H9 (cell line): ENCODE measurements around the gene TRERF1. TPM values are rescaled to one million over a fixed set of nuclear protein-coding genes. Genes with fewer than 3 reads are reported as not detected.

Source experiments
- DNase-seq: peaks from one replicate; pipeline ENCODE4 v3.0.0-alpha.2; 2017
- H2AFZ ChIP-seq: one replicate; pipeline ENCODE4 v1.6.1; 2013; ENCODE audit warnings: mild to moderate bottlenecking, low read length, control low read depth, moderate library complexity
- H2AK5ac ChIP-seq: 2 replicates; pipeline ENCODE4 v1.6.1; 2013; ENCODE audit warnings: low read length, control low read depth, mixed read lengths; ENCODE audit not compliant: insufficient read length
- H2BK120ac ChIP-seq: one replicate; pipeline ENCODE4 v1.6.1; 2013; ENCODE audit warnings: low read depth, mild to moderate bottlenecking, low read length, control low read depth, inconsistent platforms; ENCODE audit not compliant: poor library complexity, severe bottlenecking
- H2BK12ac ChIP-seq: 2 replicates; pipeline ENCODE4 v1.6.1; 2013; ENCODE audit warnings: low read length, control low read depth, mixed read lengths, low read depth; ENCODE audit not compliant: insufficient read length
- H2BK15ac ChIP-seq: 2 replicates; pipeline ENCODE4 v1.6.1; 2013; ENCODE audit warnings: low read depth, low read length, control low read depth
- H2BK20ac ChIP-seq: one replicate; pipeline ENCODE4 v1.6.1; 2013; ENCODE audit warnings: low read depth, mild to moderate bottlenecking, low read length, control low read depth, inconsistent platforms; ENCODE audit not compliant: poor library complexity, severe bottlenecking
- H2BK5ac ChIP-seq: 2 replicates; pipeline ENCODE4 v1.6.1; 2013; ENCODE audit warnings: low read length, control low read depth, mixed read lengths; ENCODE audit not compliant: insufficient read length
- H3K14ac ChIP-seq: 2 replicates; pipeline ENCODE4 v1.6.1; 2013; ENCODE audit warnings: low read length, control low read depth; ENCODE audit not compliant: insufficient read depth
- H3K18ac ChIP-seq: 2 replicates; pipeline ENCODE4 v1.6.1; 2013; ENCODE audit warnings: low read depth, mild to moderate bottlenecking, mixed read lengths, low read length, control low read depth; ENCODE audit not compliant: insufficient read length
- H3K23ac ChIP-seq: 2 replicates; pipeline ENCODE4 v1.6.1; 2013; ENCODE audit warnings: low read length, control low read depth, mixed read lengths, low read depth; ENCODE audit not compliant: insufficient read length
- H3K23me2 ChIP-seq: 2 replicates; pipeline ENCODE4 v1.6.1; 2013; ENCODE audit warnings: low read depth, mild to moderate bottlenecking, mixed read lengths, low read length, control low read depth; ENCODE audit not compliant: insufficient read length, poor library complexity, severe bottlenecking
- H3K27ac ChIP-seq: 2 replicates; pipeline ENCODE4 v1.5.1; 2013; ENCODE audit warnings: low read length, control low read depth, mixed read lengths, low read depth; ENCODE audit not compliant: insufficient read length
- H3K27me3 ChIP-seq: 2 replicates; pipeline ENCODE4 v1.6.1; 2013; ENCODE audit warnings: low read length, control low read depth, inconsistent platforms; ENCODE audit not compliant: insufficient read depth
- H3K4ac ChIP-seq: 2 replicates; pipeline ENCODE4 v1.6.1; 2013; ENCODE audit warnings: low read depth, mild to moderate bottlenecking, control low read depth, inconsistent platforms, low read length, moderate library complexity
- H3K4me1 ChIP-seq: 2 replicates; pipeline ENCODE4 v1.6.1; 2013; ENCODE audit warnings: low read length, control low read depth, inconsistent platforms; ENCODE audit not compliant: insufficient read depth
- H3K4me2 ChIP-seq: 2 replicates; pipeline ENCODE4 v1.6.1; 2013; ENCODE audit warnings: low read length, control low read depth, mixed read lengths; ENCODE audit not compliant: insufficient read length, insufficient read depth
- H3K56ac ChIP-seq: 2 replicates; pipeline ENCODE4 v1.6.1; 2013; ENCODE audit warnings: low read depth, mild to moderate bottlenecking, mixed read lengths, low read length, control low read depth; ENCODE audit not compliant: insufficient read length
- H3K79me1 ChIP-seq: 2 replicates; pipeline ENCODE4 v1.6.1; 2013; ENCODE audit warnings: low read depth, mild to moderate bottlenecking, moderate library complexity, low read length, control low read depth, inconsistent platforms; ENCODE audit not compliant: insufficient read depth, poor library complexity, severe bottlenecking
- H3K79me2 ChIP-seq: 2 replicates; pipeline ENCODE4 v1.6.1; 2013; ENCODE audit warnings: low read length, control low read depth, inconsistent platforms; ENCODE audit not compliant: insufficient read depth
- H3K9ac ChIP-seq: 2 replicates; pipeline ENCODE4 v1.6.1; 2013; ENCODE audit warnings: low read length, control low read depth, mixed read lengths; ENCODE audit not compliant: insufficient read length; ENCODE audit errors: extremely low read depth
- H3K9me3 ChIP-seq: one replicate; pipeline ENCODE4 v1.6.1; 2013; ENCODE audit warnings: low read depth, low read length, inconsistent platforms; ENCODE audit not compliant: control insufficient read depth
- H3T11ph ChIP-seq: one replicate; pipeline ENCODE4 v1.6.1; 2013; ENCODE audit warnings: mild to moderate bottlenecking, low read length, control low read depth, inconsistent platforms
- H4K20me1 ChIP-seq: one replicate; pipeline ENCODE4 v1.6.1; 2013; ENCODE audit not compliant: control insufficient read depth, insufficient read length, insufficient read depth
- H4K5ac ChIP-seq: 2 replicates; pipeline ENCODE4 v1.6.1; 2013; ENCODE audit warnings: low read depth, mild to moderate bottlenecking, mixed read lengths, low read length, control low read depth; ENCODE audit not compliant: insufficient read length
- H4K8ac ChIP-seq: replicated peaks from 2 replicates; pipeline ENCODE4 v1.6.1; 2013; ENCODE audit warnings: low read length, control low read depth, mixed read lengths, low read depth; ENCODE audit not compliant: insufficient read length
- H4K91ac ChIP-seq: 2 replicates; pipeline ENCODE4 v1.6.1; 2013; ENCODE audit warnings: low read depth, mild to moderate bottlenecking, moderate library complexity, mixed read lengths, low read length, control low read depth; ENCODE audit not compliant: insufficient read length
- H3K27ac Mint-ChIP-seq, 3 experiments: 2 replicates in 2 of 3; 3 replicates in 1 of 3; pipeline ENCODE4 v1.8.0; 2020 to 2021; ENCODE audit warnings: mixed read lengths in 3 of 3, mild to moderate bottlenecking in 1 of 3, moderate library complexity in 1 of 3
- H3K27me3 Mint-ChIP-seq: 2 replicates; pipeline ENCODE4 v1.8.0; 2021; ENCODE audit warnings: low read depth, mild to moderate bottlenecking, moderate library complexity, mixed read lengths
- H3K36me3 Mint-ChIP-seq, 3 experiments: 2 replicates in 2 of 3; 3 replicates in 1 of 3; pipeline ENCODE4 v1.8.0; 2020 to 2021; ENCODE audit warnings: low read depth in 3 of 3, mixed read lengths in 3 of 3; ENCODE audit not compliant: insufficient read depth in 1 of 3
- H3K4me1 Mint-ChIP-seq, 2 experiments: 2 replicates each; pipeline ENCODE4 v1.8.0; 2020; ENCODE audit warnings: mixed read lengths in 2 of 2
- H3K4me3 Mint-ChIP-seq, 2 experiments: 2 replicates in 1 of 2; 3 replicates in 1 of 2; pipeline ENCODE4 v1.8.0; 2020 to 2021; ENCODE audit warnings: mild to moderate bottlenecking in 2 of 2, mixed read lengths in 2 of 2, moderate library complexity in 1 of 2
- H3K9me3 Mint-ChIP-seq, 2 experiments: 2 replicates in 1 of 2; 3 replicates in 1 of 2; pipeline ENCODE4 v1.8.0; 2020; ENCODE audit warnings: mild to moderate bottlenecking in 2 of 2, mixed read lengths in 2 of 2, moderate library complexity in 1 of 2
- WGBS: extraction: QIAGEN DNeasy Blood & Tissue Kit; methylation state at CpG from one replicate; pipeline ENCODE4 v1.1.7; 2013; ENCODE audit warnings: missing lambda C conversion rate, low lambda C conversion rate, mixed read lengths; ENCODE audit not compliant: insufficient read length; ENCODE audit errors: extremely low coverage; 5-methylcytosine and 5-hydroxymethylcytosine counted together
- total RNA-seq: library from RNA; stranded (reverse); gene quantifications from 2 replicates; pipeline ENCODE4 v1.2.1, GENCODE V29; 2021
- TF ChIP-seq, protein P1 (sequence below): fragments of 200-600 bp; sonication (generic); conservative IDR thresholded peaks from 3 replicates; pipeline ENCODE4 v1.8.0; 2021; ENCODE audit warnings: antibody characterized with exemption, mild to moderate bottlenecking

TRERF1 gene
- total RNA-seq, 1 experiment from 2014 or later, result 19.7 TPM

GRCh38 chr6:42226161-42226611, 225.5 kb downstream of the TRERF1 start:
- no peaks in the 10 kb centered on the region; the same call in 1 of the 2 replicates for H3K27me3 Mint-ChIP-seq
- WGBS, result no CpG with 5 or more reads among the region's 3 CpGs
- H3K9me3 Mint-ChIP-seq, result no peaks in the 10 kb centered on the region
- Histone ChIP-seq H2BK20ac (no peak overlapping the region), H3K18ac (no peak overlapping the region), H3K9me3 (no peaks in the 10 kb centered on the region), H2BK5ac (no peak overlapping the region), H3K4me1 (no peaks in the 10 kb centered on the region), H4K20me1 (no peaks in the 10 kb centered on the region), H4K5ac (no peak overlapping the region), H2BK15ac (no peak overlapping the region), H3K14ac (no peak overlapping the region), H4K8ac (no peak overlapping the region), H3K56ac (no peak overlapping the region), H3T11ph (no peak overlapping the region), H3K4ac (no peak overlapping the region), H3K9ac (no peak overlapping the region), H2AK5ac (no peak overlapping the region), H3K23ac (no peak overlapping the region), H2AFZ (no peak overlapping the region), H4K91ac (no peak overlapping the region), H3K23me2 (no peaks in the 10 kb centered on the region), H3K27me3 (no peaks in the 10 kb centered on the region), H3K79me2 (no peaks in the 10 kb centered on the region), H3K4me2 (no peak overlapping the region), H3K27ac (no peak overlapping the region), H3K79me1 (no peaks in the 10 kb centered on the region), H2BK120ac (no peak overlapping the region), H2BK12ac (no peak overlapping the region)
- DNase-seq, result no peak
- H3K36me3 Mint-ChIP-seq, result peaks cover 3 to 23% (median 22%) of the 10 kb centered on the region in 3 experiments; a peak in 6 of 7 replicates
- peaks cover 0 to 5% of the 10 kb centered on the region in 2 experiments; a peak in 3 of 4 replicates for H3K4me1 Mint-ChIP-seq
- peak overlapping the region in 2 of 3 experiments; percentile 81 to 87; a peak in 3 of 7 replicates for H3K27ac Mint-ChIP-seq
- H3K4me3 Mint-ChIP-seq, result no peak overlapping the region
- TF ChIP-seq, protein P1, sequence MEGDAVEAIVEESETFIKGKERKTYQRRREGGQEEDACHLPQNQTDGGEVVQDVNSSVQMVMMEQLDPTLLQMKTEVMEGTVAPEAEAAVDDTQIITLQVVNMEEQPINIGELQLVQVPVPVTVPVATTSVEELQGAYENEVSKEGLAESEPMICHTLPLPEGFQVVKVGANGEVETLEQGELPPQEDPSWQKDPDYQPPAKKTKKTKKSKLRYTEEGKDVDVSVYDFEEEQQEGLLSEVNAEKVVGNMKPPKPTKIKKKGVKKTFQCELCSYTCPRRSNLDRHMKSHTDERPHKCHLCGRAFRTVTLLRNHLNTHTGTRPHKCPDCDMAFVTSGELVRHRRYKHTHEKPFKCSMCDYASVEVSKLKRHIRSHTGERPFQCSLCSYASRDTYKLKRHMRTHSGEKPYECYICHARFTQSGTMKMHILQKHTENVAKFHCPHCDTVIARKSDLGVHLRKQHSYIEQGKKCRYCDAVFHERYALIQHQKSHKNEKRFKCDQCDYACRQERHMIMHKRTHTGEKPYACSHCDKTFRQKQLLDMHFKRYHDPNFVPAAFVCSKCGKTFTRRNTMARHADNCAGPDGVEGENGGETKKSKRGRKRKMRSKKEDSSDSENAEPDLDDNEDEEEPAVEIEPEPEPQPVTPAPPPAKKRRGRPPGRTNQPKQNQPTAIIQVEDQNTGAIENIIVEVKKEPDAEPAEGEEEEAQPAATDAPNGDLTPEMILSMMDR, result no peak
